Amniotic epithelial cell (primary cell): ENCODE measurements around the gene NT5DC3.

Experiments used
- DNase-seq: peaks from one replicate; pipeline ENCODE4 v3.0.0-alpha.2; 2010; ENCODE audit warnings: low read depth

Gene NT5DC3

GRCh38 chr12:103833095-103833775 is 7.8 kb downstream of the NT5DC3 start:
- DNase-seq: peak; percentile 74

- no peak for DNase-seq
Measured at GRCh38 chr12:103832048-103832997, 8.7 kb downstream of the NT5DC3 start.

- no peak for DNase-seq
Measured at GRCh38 chr12:103830730-103831320, 10.2 kb downstream of the NT5DC3 start.

- DNase-seq: no peak
Measured at GRCh38 chr12:103830025-103830725, 10.9 kb downstream of the NT5DC3 start.

GRCh38 chr12:103829092-103829491 is 11.9 kb downstream of the NT5DC3 start:
- DNase-seq: no peak

- DNase-seq: no peak
Measured at GRCh38 chr12:103827911-103828391, 13.1 kb downstream of the NT5DC3 start.

GRCh38 chr12:103824845-103825244 is 16.2 kb downstream of the NT5DC3 start:
- no peak for DNase-seq

GRCh38 chr12:103824290-103824689 is 16.7 kb downstream of the NT5DC3 start:
- DNase-seq: no peak

- no peak for DNase-seq
Measured at GRCh38 chr12:103823871-103824270, 17.2 kb downstream of the NT5DC3 start.

- DNase-seq: peak; percentile 80
Measured at GRCh38 chr12:103821773-103822172, 19.3 kb downstream of the NT5DC3 start.

GRCh38 chr12:103820881-103821489 is 20.0 kb downstream of the NT5DC3 start:
- DNase-seq: no peak

GRCh38 chr12:103820361-103820760 is 20.7 kb downstream of the NT5DC3 start:
- DNase-seq: no peak

- DNase-seq: no peak
Measured at GRCh38 chr12:103819892-103820291, 21.1 kb downstream of the NT5DC3 start.

GRCh38 chr12:103819312-103819711 is 21.7 kb downstream of the NT5DC3 start:
- DNase-seq: no peak

GRCh38 chr12:103817791-103818190 is 23.2 kb downstream of the NT5DC3 start:
- DNase-seq: no peak

GRCh38 chr12:103816663-103817062 is 24.4 kb downstream of the NT5DC3 start:
- peak; percentile 34 for DNase-seq

GRCh38 chr12:103814436-103814835 is 26.6 kb downstream of the NT5DC3 start:
- no peak for DNase-seq

GRCh38 chr12:103813949-103814348 is 27.1 kb downstream of the NT5DC3 start:
- DNase-seq: peak; percentile 29

GRCh38 chr12:103813426-103813825 is 27.6 kb downstream of the NT5DC3 start:
- no peak for DNase-seq

GRCh38 chr12:103812789-103813188 is 28.2 kb downstream of the NT5DC3 start:
- no peak for DNase-seq

- DNase-seq: no peak
Measured at GRCh38 chr12:103811791-103812190, 29.2 kb downstream of the NT5DC3 start.

- DNase-seq: no peak
Measured at GRCh38 chr12:103810111-103810510, 30.9 kb downstream of the NT5DC3 start.
